Endothelial cell of umbilical vein (primary cell): ENCODE data around the gene ANKH. TPM values are rescaled to one million over a fixed set of nuclear protein-coding genes. Genes with fewer than 3 reads are reported as not detected.

ENCODE experiments used
- BruUV-seq: library from RNA; stranded (reverse); fragments of 400-500 nt; replicated peaks from 2 replicates; lab custom pipeline; 2021; lab: Mats Ljungman, UMichigan
- CTCF ChIA-PET: fragments of 300-600, 350-600 bp; sonication (Branson Sonifier 250); formaldehyde crosslinking; loops from one replicate; lab custom pipeline; 2021; ENCODE audit warnings: antibody characterized with exemption, inconsistent platforms; lab: Charles Lee
- POLR2A ChIA-PET: fragments of 300-600, 350-600 bp; sonication (Branson Sonifier 250); formaldehyde crosslinking; loops from one replicate; lab custom pipeline; 2021; ENCODE audit warnings: antibody characterized with exemption, inconsistent platforms; lab: Charles Lee
- DNase-seq: peaks from one replicate; pipeline ENCODE4 v3.0.0-alpha.2; 2011; ENCODE audit warnings: low read depth, low spot score
- FAIRE-seq: peaks from 2 replicates; lab custom pipeline; 2011; peaks lifted over from hg19 to GRCh38; lab: Jason Lieb, UNC
- H2AFZ ChIP-seq: 2 replicates; pipeline ENCODE4 v1.6.0; 2012; ENCODE audit warnings: low read depth, low read length, control low read depth, inconsistent platforms
- H3K27ac ChIP-seq: 2 replicates; pipeline ENCODE4 v1.5.1; 2011; ENCODE audit warnings: low read depth, mild to moderate bottlenecking, control low read depth, low read length, moderate library complexity; ENCODE audit not compliant: insufficient read depth
- H3K27me3 ChIP-seq, 2 experiments: 2 replicates each; pipeline versions ENCODE4 v1.6.0 to v1.6.1; 2011; ENCODE audit warnings: low read length in 2 of 2, mixed read lengths in 1 of 2; ENCODE audit not compliant: control insufficient read depth in 2 of 2, insufficient read depth in 2 of 2
- H3K36me3 ChIP-seq, 2 experiments: 2 replicates in 1 of 2; 3 replicates in 1 of 2; pipeline ENCODE4 v1.5.1; 2011; ENCODE audit warnings: low read length in 2 of 2, mild to moderate bottlenecking in 1 of 2, moderate library complexity in 1 of 2; ENCODE audit not compliant: control insufficient read depth in 2 of 2, insufficient read depth in 2 of 2; ENCODE audit errors: extremely low read depth in 1 of 2
- H3K4me1 ChIP-seq: 3 replicates; pipeline ENCODE4 v1.5.1; 2011; ENCODE audit warnings: mild to moderate bottlenecking, low read length; ENCODE audit not compliant: control insufficient read depth, insufficient read depth; ENCODE audit errors: extremely low read depth
- H3K4me2 ChIP-seq: 2 replicates; pipeline ENCODE4 v1.6.1; 2011; ENCODE audit warnings: low read length, control low read depth, mixed read lengths; ENCODE audit not compliant: insufficient read depth
- H3K4me3 ChIP-seq, 3 experiments: fragments of 200-600 bp in 1 of 3; sonication (generic), shearing (Covaris generic) in 1 of 3; replicated peaks in 1 of 3; 2 replicates each; pipeline ENCODE4 v1.5.1; 2011 to 2016; ENCODE audit warnings: control low read depth in 3 of 3, low read length in 3 of 3, mild to moderate bottlenecking in 2 of 3, inconsistent platforms in 1 of 3, low read depth in 1 of 3, moderate library complexity in 1 of 3; ENCODE audit not compliant: insufficient read depth in 1 of 3
- H3K79me2 ChIP-seq: 2 replicates; pipeline ENCODE4 v1.6.0; 2012; ENCODE audit warnings: low read length, inconsistent platforms; ENCODE audit not compliant: control insufficient read depth, insufficient read depth
- H3K9ac ChIP-seq: replicated peaks from 2 replicates; pipeline ENCODE3; 2011; ENCODE audit warnings: low read length, control low read depth; ENCODE audit not compliant: insufficient read depth; ENCODE audit errors: extremely low read depth
- H3K9me1 ChIP-seq: replicated peaks from 3 replicates; pipeline ENCODE4 v1.6.0; 2011; ENCODE audit warnings: mild to moderate bottlenecking, low read length; ENCODE audit not compliant: control insufficient read depth, insufficient read depth; ENCODE audit errors: extremely low read depth
- H3K9me3 ChIP-seq: replicated peaks from 2 replicates; pipeline ENCODE4 v1.5.1; 2012; ENCODE audit warnings: low read length, inconsistent platforms; ENCODE audit not compliant: control insufficient read depth, insufficient read depth
- H4K20me1 ChIP-seq: replicated peaks from 2 replicates; pipeline ENCODE3; 2011; ENCODE audit warnings: mild to moderate bottlenecking, low read length; ENCODE audit not compliant: control insufficient read depth, insufficient read depth; ENCODE audit errors: extremely low read depth
- CTCF ChIP-seq, 2 donors: IDR thresholded peaks; 1 replicate in 1 of 2; 2 replicates in 1 of 2; pipeline ENCODE4 v1.5.1; 2011; ENCODE audit warnings: low read length in 2 of 2, mild to moderate bottlenecking in 2 of 2, moderate library complexity in 2 of 2, control low read depth in 1 of 2, inconsistent platforms in 1 of 2, low read depth in 1 of 2; ENCODE audit not compliant: insufficient read depth in 1 of 2; ENCODE audit errors: extremely low read depth in 1 of 2
- EZH2 ChIP-seq: IDR thresholded peaks from 2 replicates; pipeline ENCODE4 v1.6.1; 2012; ENCODE audit warnings: borderline replicate concordance, low read depth, mild to moderate bottlenecking, moderate library complexity, low read length, inconsistent platforms; ENCODE audit not compliant: severe bottlenecking
- FOS ChIP-seq: IDR thresholded peaks from 2 replicates; pipeline ENCODE4 v1.6.1; 2011; ENCODE audit warnings: mild to moderate bottlenecking, low read length, moderate library complexity, borderline replicate concordance; ENCODE audit not compliant: insufficient read depth
- GATA2 ChIP-seq: IDR thresholded peaks from 2 replicates; pipeline ENCODE4 v1.7.0; 2011; ENCODE audit warnings: low read depth, mild to moderate bottlenecking, moderate library complexity, mixed read lengths, low read length; ENCODE audit not compliant: insufficient read length, insufficient read depth
- JUN ChIP-seq: IDR thresholded peaks from 2 replicates; pipeline ENCODE4 v1.6.1; 2011; ENCODE audit warnings: borderline replicate concordance, low read depth; ENCODE audit not compliant: insufficient read length, insufficient read depth
- MAX ChIP-seq: IDR thresholded peaks from 2 replicates; pipeline ENCODE4 v1.6.1; 2011; ENCODE audit not compliant: insufficient read depth, insufficient read length
- MYC ChIP-seq: IDR thresholded peaks from one replicate; pipeline ENCODE4 v1.6.1; 2011; ENCODE audit warnings: mild to moderate bottlenecking, low read depth, low read length
- POLR2A ChIP-seq: IDR thresholded peaks from 2 replicates; pipeline ENCODE4 v1.6.1; 2012; ENCODE audit warnings: low read depth, mild to moderate bottlenecking, control low read depth, low read length
- POLR2AphosphoS5 ChIP-seq: IDR thresholded peaks from 2 replicates; pipeline ENCODE4 v1.6.1; 2012; ENCODE audit warnings: low read depth, mild to moderate bottlenecking, control low read depth, low read length, moderate library complexity; ENCODE audit not compliant: insufficient read depth
- dilution Hi-C: fragments of 300-500 bp; cut with MboI; formaldehyde crosslinking; loops from one replicate; pipeline ENCODE4 v1.15.0; 2019; ENCODE audit warnings: low sequenced_read_pairs; ENCODE audit not compliant: extremely low pct_ligation_motif_present
- intact Hi-C: fragments of 100-400 bp; cut with micrococcal nuclease; formaldehyde crosslinking; loops from one replicate; pipeline ENCODE4 v1.10.0; 2022
- polyA plus RNA-seq, 4 experiments: library from polyadenylated mRNA; depleted of rRNA in 3 of 4; stranded (reverse) in 3 of 4; unstranded in 1 of 4; fragments of >200 nt; gene quantifications; 2 replicates each; pipeline versions ENCODE4 v1.2.1 to v1.2.3, GENCODE V29; 2011 to 2012; ENCODE audit warnings: missing spikeins in 1 of 4
- total RNA-seq: library from RNA; stranded (reverse); gene quantifications from 2 replicates; pipeline ENCODE4 v1.2.3, GENCODE V29; 2021

The ANKH gene
- total and polyA plus RNA-seq, 2 donors (not counting 3 experiments of a cell fraction or from before 2014, with no cell fraction given) = 12.7 to 31.4 TPM

GRCh38 chr5:14739538-14739937 is 132.0 kb downstream of the ANKH start:
- Histone ChIP-seq H3K79me2 (no peaks in the 10 kb centered on the region), H3K36me3 (no peaks in the 10 kb centered on the region), H4K20me1 (no peaks in the 10 kb centered on the region), H3K27me3 (no peaks in the 10 kb centered on the region), H3K4me3 (no peak overlapping the region), H3K27ac (peak overlapping the region; percentile 58), H3K4me2 (peak overlapping the region; percentile 2), H3K9me3 (no peaks in the 10 kb centered on the region), H2AFZ (no peak overlapping the region), H3K4me1 (peaks cover 17% of the 10 kb centered on the region), H3K9ac (peak overlapping the region; percentile 19), H3K9me1 (no peaks in the 10 kb centered on the region)
- peak; percentile 85 for FAIRE-seq
- no TSS peak for BruUV-seq
- intact Hi-C loops = loop anchor here (1.0 to 2.0 kb wide), 3 partner anchors 17 to 132 kb away; partner anchors contain the start of gene ANKH
- CTCF ChIA-PET = no interaction called here
- TF ChIP-seq EZH2 (no peak), FOS (peak; percentile 86), MYC (no peak), POLR2AphosphoS5 (peak; percentile 52), JUN (peak; percentile 72), GATA2 (peak; percentile 12)
- dilution Hi-C loops = loop anchor here (25.0 kb wide), 1 partner anchor 273 kb away; no protein-coding TSS in a partner anchor
- POLR2A ChIA-PET = no interaction called here
- peak; percentile 79 for DNase-seq

- DNase-seq (no peak), FAIRE-seq (no peak)
- no peak overlapping the region for H3K4me3 ChIP-seq
- H2AFZ ChIP-seq = no peak overlapping the region
- intact Hi-C loops = loop anchor here (2.0 kb wide), 1 partner anchor 19 kb away; no protein-coding TSS in a partner anchor
- POLR2A ChIA-PET = no interaction called here
- no peak overlapping the region for H3K4me2 ChIP-seq
- no peak for TF ChIP-seq JUN
- TF ChIP-seq CTCF (IDR thresholded peaks at IDR 0.05; ENCODE audit: extremely low read depth in 1 of 2, insufficient read depth in 1 of 2, low read depth in 1 of 2, low read length in 2 of 2) = no peak
- TF ChIP-seq MAX = no peak
- TF ChIP-seq FOS = no peak
- no peak for TF ChIP-seq EZH2
- TF ChIP-seq POLR2AphosphoS5 = no peak
- no peak for TF ChIP-seq GATA2
- no peak for TF ChIP-seq POLR2A
- no peak for TF ChIP-seq MYC
- no peak overlapping the region for H3K27ac ChIP-seq
- peaks cover 13% of the 10 kb centered on the region for H3K4me1 ChIP-seq
- H3K36me3 ChIP-seq = no peaks in the 10 kb centered on the region
- BruUV-seq = no TSS peak
- dilution Hi-C loops = loop anchor here (25.0 kb wide), 1 partner anchor 274 kb away; no protein-coding TSS in a partner anchor
- H3K9ac ChIP-seq = no peak overlapping the region
- H4K20me1 ChIP-seq = no peaks in the 10 kb centered on the region
- no peaks in the 10 kb centered on the region for H3K27me3 ChIP-seq
- no peaks in the 10 kb centered on the region for H3K9me3 ChIP-seq
- no peaks in the 10 kb centered on the region for H3K79me2 ChIP-seq
- H3K9me1 ChIP-seq = no peaks in the 10 kb centered on the region
- CTCF ChIA-PET = no interaction called here
Observed at GRCh38 chr5:14738050-14738449, 133.5 kb downstream of the ANKH start.
